Esophagus mucosa (tissue), 1 donor: Measurements from ENCODE around the gene PDCD7. TPM values are rescaled to one million over a fixed set of nuclear protein-coding genes. Genes with fewer than 3 reads are reported as not detected.
"Not testable (repeated sequence)": the region's sequence is repeated elsewhere in the genome, so short reads cannot be mapped to it uniquely, and the experiment has no call there.

Experiments used
- ATAC-seq: fragments of 200-7000 bp; cut with Tn5 transposase; one replicate; pipeline ENCODE4 v1.9.1; 2020
- total RNA-seq: library from RNA; stranded (reverse); gene quantifications from one replicate; pipeline ENCODE4 v1.2.4, GENCODE V29; 2023
- donor health status: DM: yes; HTN: yes; CAD: no.

The PDCD7 gene
- total RNA-seq, 1 donor from 2014 or later: 18.6 TPM

DNA sequence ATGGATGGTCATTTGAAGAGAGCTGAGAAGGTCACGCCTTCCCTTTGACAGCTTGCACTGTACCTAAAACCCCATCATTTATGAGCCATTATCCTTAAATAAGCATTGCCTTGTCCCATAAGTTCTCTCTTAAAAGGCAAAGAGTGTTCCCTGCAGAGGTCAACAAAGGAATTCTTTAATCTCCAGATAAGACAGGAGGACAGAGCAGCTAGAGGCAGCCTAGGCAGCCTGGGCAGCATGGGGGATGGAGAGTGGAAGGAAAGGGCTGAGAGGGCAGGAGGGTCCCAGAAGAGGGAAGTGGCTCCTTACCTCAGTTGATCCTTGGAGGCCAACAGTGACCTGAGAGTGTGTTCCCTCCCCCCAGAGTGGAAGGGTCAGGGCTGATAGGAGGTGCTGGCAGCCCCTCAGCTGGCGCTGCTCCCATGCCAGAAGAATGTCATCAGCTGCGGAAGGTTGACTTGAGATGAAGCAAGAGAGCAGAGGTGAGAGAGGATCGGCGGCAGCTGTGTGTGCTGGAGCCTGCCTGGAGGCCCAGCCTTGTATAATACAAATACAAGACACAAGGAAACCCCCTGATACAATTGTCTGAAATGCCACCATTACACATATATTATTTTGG is 44.3 kb downstream of the PDCD7 start:
- no peak for ATAC-seq

DNA sequence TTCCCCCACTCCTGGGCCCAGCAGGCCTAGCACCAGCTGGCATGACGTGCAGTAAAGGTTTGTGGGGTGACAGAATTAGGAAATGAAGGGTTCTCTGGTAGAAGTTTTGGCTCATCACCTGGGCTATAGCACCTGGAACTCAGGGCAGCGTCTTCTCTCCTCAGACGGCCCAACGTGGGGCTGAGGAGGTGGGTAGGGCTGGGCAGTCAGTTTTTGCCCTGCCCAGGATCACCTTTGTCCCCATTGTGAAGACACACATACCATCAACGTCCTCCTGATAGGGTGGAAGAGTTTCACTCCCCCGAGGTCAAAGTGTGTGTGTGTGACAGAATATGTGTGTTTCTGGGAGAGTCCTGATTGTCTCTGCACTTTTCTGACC is 45.0 kb downstream of the PDCD7 start:
- ATAC-seq: peak; percentile 5

DNA sequence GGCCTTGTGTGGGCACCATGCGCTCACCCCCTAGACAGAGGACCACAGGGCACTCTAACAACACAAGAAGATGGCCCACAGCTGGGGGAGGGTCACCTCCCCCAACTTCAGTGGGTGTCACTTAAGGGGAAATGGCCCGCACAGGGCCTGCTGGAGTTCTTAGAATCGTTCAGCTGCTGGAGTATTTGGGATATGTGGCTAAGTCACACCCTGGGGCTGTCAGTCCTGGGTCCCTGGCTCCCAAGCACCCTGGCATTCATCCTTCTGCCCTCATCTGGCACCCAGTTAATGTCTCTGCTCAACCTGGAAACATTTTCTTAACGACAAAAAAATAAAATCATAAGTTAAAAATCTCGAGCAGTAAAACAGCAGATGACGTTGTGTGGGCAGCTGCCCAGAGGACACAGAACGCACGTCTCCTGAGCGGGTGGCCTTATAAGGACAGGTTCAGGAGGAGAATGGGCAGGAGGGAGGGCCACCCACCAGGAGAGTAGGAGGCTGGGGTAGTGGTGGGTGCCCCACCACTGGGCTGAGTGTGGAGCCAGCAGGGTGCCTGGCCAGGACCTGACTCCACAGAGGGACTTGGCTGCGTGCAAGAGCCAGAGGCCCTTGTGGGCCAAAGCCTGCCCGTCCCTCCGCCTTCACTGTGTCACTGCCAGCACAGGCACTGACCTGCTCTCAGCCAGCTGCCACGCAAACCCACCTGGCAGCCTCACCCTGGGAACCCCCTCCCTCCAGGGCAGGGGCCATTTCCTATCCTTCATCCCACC is 45.5 kb downstream of the PDCD7 start:
- peak; percentile 14 for ATAC-seq

DNA sequence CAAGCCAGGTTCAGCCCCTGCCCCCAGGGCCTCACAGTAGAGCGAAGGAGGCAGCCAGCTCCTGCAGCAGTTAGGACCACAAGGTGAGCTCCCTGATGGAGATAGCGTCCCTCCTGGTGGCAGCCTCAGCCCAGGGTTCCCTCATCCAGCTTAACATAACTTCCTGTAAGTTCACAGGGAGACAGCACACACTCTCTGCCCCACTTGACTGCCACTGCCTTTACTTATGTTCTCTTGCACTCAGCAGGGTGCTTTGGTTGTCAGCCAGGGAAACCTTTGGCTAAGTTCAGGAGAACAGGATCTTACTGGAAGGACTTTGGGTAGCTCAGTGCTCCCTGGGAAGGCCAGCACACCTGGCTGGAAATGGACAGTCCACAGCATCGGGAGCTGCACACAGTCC is 46.2 kb downstream of the PDCD7 start:
- no peak for ATAC-seq

DNA sequence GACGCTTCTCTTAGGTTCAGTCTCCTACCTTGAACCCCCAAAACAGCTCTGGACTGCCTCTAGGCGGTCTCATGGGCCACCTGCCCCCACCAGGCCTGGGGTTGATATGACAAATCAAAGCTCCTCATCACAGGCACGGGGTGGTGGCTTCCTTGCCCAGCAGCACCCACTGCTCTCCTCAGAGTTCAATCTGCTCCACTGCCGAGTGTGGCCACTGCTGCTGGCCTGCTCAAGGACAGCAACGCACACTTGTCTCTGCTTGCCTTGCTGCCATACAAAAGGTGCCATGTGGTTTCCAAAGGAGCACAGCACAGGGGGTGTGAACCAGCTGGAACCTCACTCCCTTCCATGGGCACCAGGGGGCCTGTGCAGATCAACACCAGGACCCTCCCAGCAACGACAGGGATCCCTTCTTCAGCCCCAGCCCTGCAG is 46.9 kb downstream of the PDCD7 start:
- ATAC-seq: peak; percentile 30

DNA sequence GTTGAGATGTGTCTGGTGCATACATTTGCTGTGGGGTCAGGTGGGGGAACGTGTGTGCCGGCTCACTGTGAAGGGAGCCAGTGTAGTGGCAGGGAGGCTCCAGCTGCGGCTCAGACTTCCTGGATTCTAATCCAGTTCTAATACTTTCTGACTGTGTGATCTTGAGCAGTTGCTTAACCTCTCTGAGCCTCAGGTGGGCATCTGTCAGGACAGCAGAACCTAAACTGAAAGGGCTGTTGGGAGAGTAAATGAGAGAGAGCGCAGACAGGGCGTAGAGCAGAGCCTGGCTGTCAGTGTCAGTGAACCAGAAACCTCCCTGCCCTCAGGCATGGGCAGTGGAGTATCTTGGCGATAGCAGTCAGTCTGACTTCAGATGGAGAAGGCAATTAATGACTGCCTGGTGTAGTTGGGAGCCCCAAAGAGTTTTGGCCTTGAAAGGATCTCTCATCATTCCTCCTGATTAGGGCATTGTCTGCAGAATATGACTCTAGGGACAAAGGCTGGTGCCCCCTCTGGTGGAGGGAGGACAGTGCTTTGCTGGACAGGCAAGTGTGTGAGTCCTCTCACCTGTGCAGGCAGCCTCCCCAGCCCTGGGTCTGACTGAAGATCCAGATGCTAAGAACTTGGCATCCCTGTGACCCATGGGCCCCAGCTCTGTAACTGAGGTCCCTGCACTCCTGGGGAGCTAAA is 47.5 kb downstream of the PDCD7 start:
- peak; percentile 21 for ATAC-seq

DNA sequence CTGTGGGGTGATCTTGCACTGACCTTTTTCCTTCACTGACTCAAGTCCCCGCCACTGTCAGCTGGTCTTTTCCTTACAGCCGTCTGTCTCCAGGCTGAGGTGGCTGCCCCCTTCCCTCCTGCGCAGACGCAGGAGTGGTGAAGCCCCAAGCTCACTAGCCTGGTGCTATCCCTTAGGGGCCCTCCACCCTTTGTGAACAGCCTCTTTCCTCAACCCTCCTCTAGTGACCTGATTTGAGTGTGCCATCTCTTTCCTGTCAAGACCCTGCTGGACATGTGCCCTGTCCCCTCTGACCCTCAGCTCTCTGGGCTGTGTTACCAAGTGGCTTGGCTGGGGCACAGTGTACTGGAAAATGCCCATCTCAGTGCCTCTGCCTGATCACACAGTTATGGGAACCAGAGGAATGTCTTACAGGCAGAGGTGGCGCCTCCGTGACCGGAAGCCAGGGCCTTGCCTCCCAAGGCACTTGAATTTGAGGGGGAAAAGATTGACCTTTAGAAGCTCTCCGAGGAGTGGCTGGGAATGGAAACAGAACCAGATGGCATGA is 48.3 kb downstream of the PDCD7 start:
- ATAC-seq: no peak

DNA sequence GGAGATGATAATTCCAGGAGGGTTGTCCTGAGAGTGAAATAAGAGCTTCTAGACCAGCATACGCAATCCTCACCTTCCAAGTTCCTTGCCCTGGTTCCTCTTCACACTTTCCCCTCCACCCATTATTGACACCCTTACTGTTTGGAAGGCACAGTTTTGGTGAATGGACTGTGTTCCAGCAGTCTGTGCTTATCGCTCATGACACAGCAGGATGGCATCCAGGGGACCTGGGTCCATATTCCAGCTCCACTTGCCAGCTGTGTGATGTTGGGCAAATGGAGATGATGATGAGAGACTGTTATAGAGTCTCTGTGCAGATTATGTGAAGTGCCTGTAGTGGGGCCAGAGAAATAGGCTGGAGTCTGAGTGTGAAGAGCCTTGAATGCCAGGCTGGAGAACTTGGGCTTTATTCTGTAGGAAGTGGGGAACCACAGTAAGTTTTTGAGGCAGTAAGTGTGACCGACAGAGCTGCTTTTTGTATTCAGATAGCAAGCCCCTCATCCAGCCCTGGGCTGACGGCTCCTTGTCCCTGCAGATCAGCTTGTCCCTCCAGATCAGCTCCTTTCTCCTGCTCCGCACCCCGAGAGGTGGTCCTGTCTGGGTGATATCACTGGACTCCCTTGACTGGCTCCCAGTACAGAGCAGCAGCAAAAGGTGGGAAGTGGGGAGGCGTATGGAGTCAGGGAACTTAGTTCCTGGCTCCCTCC is 49.0 kb downstream of the PDCD7 start:
- ATAC-seq: no peak

DNA sequence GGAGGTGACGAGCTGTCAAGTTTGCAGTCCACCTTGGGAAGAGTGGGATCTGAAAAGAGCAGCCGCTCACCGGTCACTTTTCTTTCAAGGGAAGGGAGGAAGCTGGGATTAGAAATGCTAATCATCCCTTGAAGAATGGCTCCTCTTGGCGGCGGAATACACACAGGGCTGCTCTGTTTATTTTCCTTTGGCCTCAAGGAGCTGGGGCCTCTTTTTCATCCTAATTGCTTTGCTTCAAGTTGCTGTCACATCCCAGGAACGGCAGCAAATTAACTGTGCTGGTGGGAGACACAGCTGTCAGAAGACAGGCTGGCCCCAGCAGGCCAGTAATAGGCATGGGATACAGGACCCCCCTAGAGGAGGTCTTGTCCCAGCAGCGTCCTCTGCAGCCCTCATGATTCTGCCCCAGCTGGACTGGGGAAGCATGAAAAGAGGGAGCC is 50.3 kb downstream of the PDCD7 start:
- no peak for ATAC-seq

DNA sequence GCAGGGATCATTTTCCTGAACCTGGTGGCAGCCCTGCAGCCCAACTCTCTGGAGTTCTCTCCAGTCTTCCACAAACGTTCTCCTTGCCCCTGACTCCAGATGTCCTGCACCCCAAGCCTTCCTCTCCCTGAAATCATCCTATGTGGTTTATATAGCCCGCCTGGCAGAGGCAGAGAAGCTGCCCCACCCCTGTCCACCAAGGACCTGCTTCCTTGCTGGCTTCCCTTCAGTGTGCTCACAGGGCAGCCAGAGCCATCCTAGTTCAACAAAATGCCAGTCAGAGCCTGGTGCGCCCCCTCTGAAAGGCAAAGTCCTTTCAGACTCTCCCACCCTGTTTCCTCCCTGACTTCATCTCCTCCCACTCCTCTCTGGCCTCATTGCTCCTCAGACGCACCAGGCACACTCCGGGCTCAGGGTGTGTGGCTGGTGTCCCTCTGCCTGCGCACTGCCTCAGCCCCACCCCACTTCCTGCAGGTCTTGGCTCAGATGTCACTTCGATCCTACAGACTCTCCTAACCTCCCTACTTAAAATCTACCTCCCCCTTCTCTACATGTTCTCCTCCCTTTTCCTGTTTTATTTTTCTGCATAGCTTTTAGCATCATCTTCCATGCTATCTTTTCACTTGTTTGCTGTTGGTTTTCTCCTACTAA is 51.2 kb downstream of the PDCD7 start:
- ATAC-seq: peak; percentile 46

DNA sequence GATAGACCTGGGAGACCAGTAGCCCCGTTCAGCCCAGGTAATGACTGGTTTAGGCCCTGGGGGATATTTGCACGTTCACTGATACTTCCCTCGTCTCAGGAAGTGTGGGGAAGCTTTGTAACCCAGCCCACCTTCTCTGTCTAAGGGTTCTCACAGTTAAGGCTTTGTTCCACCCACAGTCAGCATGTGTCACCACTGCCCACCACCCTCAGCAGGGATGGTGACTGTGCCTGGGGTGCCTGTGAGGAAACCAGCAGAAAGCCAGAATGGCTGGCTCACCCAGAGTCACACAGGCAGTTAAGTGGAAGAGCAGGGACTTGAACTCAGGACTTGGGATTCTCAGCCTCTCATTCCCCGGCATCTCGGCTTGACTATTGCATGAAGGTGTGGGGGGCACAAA is 51.9 kb downstream of the PDCD7 start:
- ATAC-seq: no peak

DNA sequence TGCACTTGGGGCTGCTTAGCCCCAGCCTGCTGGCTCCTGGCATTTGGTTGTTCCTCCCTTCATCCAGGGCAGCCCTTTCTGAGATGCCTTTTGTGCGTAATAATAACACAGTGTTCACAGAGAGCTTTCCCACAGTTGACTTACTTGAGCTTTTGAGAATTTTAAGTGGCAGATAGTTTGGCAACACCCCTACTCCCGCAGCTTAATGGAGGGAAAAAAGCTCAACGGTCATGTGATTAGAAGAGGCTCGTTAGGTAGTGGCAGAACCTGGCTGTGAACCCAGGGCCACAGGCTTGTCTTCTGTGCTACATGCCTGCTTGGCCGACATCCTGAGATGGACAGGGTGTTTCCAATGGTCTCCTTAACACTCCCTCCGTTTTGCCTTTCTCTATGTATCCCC is 52.3 kb downstream of the PDCD7 start:
- ATAC-seq: no peak

DNA sequence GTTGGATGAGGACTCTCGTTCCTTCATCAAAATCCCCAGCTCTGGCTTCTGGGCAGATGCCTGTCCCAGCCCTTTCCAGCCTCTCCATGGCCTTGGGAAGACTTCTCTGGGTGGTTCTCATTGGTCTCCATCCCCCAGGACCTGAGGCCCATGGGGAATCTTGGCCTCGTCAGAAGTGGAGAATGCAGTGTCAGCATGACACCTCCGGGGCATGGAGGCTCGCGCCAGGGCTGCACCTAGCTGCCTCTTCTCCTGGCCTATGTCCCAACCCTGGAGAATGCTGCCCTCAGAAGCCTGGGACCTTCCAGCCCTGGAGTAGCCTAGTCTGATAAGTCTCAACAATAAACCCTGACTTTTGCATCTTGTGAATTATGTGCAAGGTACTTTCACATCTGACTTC is 54.0 kb downstream of the PDCD7 start:
- ATAC-seq: no peak

DNA sequence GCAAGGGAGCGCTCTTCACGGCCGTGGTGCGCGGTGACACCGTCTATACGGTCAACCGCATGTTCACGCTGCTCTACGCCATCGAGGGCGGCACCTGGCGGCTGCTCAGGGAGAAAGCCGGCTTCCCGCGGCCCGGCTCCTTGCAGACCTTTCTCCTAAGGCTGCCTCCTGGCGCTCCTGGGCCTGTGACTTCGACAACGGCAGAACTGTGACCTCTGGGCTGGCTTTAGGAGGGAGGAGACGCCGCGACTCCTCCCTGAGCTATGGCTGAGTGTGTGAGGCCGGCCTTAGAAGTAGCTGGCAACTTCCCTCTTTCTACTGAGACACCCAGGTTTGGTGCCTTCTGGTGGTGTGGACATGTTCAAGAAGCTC is 55.6 kb downstream of the PDCD7 start:
- peak; percentile 59 for ATAC-seq

DNA sequence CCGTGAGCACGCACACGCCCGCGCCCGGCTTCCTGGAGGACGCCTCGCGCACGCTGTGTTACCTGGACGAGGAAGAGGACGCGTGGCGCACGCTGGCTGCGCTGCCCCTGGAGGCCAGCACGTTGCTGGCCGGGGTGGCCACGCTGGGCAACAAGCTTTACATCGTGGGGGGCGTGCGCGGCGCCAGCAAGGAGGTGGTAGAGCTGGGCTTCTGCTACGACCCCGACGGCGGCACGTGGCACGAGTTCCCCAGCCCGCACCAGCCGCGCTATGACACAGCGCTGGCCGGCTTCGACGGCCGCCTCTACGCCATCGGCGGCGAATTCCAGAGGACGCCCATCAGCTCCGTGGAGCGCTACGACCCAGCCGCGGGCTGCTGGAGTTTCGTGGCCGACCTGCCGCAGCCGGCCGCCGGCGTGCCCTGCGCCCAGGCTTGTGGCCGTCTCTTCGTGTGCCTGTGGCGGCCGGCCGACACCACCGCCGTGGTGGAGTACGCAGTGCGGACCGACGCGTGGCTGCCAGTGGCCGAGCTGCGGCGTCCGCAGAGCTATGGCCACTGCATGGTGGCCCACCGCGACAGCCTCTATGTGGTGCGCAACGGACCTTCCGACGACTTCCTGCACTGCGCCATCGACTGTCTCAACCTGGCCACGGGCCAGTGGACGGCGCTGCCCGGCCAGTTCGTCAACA is 56.2 kb downstream of the PDCD7 start:
- ATAC-seq: peak; percentile 15

DNA sequence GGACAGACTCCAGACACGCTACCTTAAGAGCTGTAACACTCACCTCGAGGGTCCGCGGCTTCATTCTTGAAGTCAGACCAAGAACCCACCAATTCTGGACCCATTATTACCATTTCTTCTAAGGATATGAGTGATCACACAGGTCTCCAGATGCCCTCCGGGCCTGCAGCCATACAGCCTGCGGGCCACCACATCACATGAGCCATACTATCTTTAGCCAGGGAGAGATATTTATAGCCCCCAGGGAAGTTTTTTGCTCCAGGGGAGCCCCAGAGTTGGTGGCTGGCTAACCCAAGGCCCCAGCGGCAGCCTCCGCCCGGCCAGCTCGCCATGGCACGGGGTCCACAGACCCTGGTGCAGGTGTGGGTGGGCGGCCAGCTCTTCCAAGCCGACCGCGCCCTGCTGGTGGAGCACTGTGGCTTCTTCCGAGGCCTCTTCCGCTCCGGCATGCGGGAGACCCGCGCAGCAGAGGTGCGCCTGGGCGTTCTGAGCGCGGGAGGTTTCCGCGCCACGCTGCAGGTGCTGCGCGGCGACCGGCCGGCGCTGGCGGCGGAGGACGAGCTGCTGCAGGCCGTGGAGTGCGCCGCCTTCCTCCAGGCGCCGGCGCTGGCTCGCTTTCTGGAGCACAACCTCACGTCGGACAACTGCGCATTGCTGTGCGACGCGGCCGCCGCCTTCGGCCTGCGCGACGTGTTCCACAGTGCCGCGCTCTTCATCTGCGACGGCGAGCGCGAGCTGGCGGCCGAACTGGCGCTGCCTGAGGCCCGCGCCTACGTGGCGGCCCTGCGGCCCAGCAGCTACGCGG is 56.9 kb downstream of the PDCD7 start, which contains the start of gene KBTBD13:
KBTBD13 (plus strand) TSS at position 261 of the 805 bp plus-strand sequence; CDS start at position 331, 70 bp downstream.
- ATAC-seq: no peak

DNA sequence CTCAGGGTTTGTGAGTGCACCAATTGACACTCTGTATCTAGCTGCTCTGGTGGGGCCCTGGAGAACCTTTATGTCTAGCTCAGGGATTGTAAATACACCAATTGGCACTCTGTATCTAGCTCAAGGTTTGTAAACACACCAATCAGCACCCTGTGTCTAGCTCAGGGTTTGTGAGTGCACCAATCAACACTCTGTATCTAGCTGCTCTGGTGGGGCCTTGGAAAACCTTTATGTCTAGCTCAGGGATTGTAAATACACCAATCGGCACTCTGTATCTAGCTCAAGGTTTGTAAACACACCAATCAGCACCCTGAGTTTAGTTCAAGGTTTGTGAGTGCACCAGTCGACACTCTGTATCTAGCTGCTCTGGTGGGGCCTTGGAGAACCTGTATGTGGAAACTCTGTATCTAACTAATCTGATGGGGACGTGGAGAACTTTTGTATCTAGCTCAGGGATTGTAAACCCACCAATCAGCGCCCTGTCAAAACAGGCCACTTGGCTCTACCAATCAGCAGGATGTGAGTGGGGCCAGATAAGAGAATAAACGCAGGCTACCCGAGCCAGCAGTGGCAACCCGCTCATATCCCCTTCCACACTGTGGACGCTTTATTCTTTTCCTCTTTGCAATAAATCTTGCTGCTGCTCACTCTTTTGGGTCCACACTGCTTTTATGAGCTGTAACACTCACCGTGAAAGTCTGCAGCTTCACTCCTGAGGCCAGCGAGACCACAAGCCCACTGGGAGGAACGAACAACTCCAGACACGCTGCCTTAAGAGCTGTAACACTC is 57.8 kb downstream of the PDCD7 start:
- not testable (repeated sequence) for ATAC-seq

DNA sequence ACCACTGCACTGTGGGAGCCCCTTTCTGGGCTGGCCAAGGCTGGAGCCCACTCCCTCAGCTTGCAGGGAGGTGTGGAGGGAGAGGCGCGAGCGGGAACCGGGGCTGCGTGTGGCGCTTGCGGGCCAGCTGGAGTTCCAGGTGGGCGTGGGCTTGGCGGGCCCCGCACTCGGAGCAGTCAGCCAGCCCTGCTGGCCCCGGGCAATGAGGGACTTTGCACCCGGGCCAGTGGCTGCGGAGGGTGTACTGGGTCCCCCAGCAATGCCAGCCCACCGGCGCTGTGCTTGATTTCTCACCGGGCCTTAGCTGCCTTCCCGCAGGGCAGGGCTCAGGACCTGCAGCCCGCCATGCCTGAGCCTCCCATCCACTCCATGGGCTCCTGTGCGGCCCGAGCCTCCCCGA is 58.7 kb downstream of the PDCD7 start:
- not testable (repeated sequence) for ATAC-seq

DNA sequence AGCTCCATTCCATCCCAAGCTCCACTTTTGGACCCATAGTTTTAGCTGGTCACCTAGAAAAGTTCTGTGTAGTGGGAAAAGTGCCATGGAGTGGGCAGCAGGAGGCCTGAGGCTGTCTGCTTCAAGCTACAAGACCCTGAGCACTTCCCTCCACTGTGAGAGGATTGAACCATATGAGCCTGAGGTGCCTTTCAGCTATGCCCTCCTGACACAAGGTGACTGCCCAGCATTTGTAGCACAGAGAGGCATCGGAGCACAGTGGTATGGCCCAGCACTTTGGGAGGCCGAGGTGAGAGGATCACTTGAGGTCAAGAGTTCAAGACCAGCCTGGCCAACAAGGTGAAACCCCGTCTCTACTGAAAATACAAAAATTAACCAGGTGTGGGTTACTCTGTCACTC is 61.0 kb downstream of the PDCD7 start:
- ATAC-seq: no peak

DNA sequence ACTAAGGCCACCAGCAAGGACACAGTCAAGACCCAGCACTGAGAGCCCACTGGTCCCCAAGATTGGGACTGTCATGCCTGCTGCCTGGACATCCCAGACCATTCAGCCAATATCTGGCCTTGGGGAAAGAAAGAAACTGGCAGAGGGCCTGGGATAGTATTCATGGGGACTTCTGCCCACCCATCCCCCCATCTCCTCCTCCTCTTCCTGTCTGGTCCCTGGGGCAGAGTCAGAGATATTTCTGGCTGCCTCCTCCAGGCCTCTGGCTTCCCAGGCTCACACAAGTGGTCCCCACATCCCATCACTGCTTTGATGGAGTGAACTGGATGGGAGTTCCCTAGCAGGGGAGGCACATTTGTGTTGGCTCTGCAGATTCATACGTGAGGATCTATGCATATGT is 61.6 kb downstream of the PDCD7 start:
- no peak for ATAC-seq
